MCF 10A (cell line): ENCODE data around the gene RHOA. TPM values are rescaled to one million over a fixed set of nuclear protein-coding genes. Genes with fewer than 3 reads are reported as not detected.
A peak's percentile ranks its signal among the peaks of the same experiment; 100 is the strongest.
"Not testable (repeated sequence)": the region's sequence is repeated elsewhere in the genome, so short reads cannot be mapped to it uniquely, and the experiment has no call there.

Experiments
- BruUV-seq: library from RNA; stranded (reverse); fragments of 400-500 nt; replicated peaks from 2 replicates; lab custom pipeline; 2021; lab: Mats Ljungman, UMichigan
- CTCF ChIA-PET: fragments of 300-600 bp; sonication (Branson Sonifier 250); formaldehyde crosslinking; extraction: SDS; loops from one replicate; lab custom pipeline; 2021; ENCODE audit warnings: antibody characterized with exemption, inconsistent platforms; lab: Yijun Ruan, JAX
- POLR2A ChIA-PET: fragments of 300-600, 350-650 bp; sonication (Branson Sonifier 250); formaldehyde crosslinking; extraction: SDS; loops from one replicate; lab custom pipeline; 2020; ENCODE audit warnings: antibody characterized with exemption, inconsistent platforms; lab: Yijun Ruan, JAX
- DNase-seq: peaks from one replicate; pipeline ENCODE4 v3.0.0-alpha.2; 2018; ENCODE audit not compliant: unreplicated experiment
- H3K27ac Mint-ChIP-seq: one replicate; pipeline ENCODE4 v1.8.0; 2022; ENCODE audit warnings: mild to moderate bottlenecking, low read depth, mixed read lengths; ENCODE audit not compliant: unreplicated experiment
- H3K27me3 Mint-ChIP-seq: one replicate; pipeline ENCODE4 v1.8.0; 2022; ENCODE audit warnings: mixed read lengths; ENCODE audit not compliant: insufficient read depth, unreplicated experiment
- H3K36me3 Mint-ChIP-seq: one replicate; pipeline ENCODE4 v1.8.0; 2022; ENCODE audit warnings: mild to moderate bottlenecking, moderate library complexity, mixed read lengths; ENCODE audit not compliant: insufficient read depth, unreplicated experiment
- H3K4me1 Mint-ChIP-seq: one replicate; pipeline ENCODE4 v1.8.0; 2022; ENCODE audit warnings: mixed read lengths; ENCODE audit not compliant: insufficient read depth, unreplicated experiment
- H3K4me3 Mint-ChIP-seq: one replicate; pipeline ENCODE4 v1.8.0; 2022; ENCODE audit warnings: mild to moderate bottlenecking, moderate library complexity, mixed read lengths; ENCODE audit not compliant: unreplicated experiment
- H3K9me3 Mint-ChIP-seq: one replicate; pipeline ENCODE4 v1.8.0; 2022; ENCODE audit warnings: mixed read lengths; ENCODE audit not compliant: unreplicated experiment
- intact Hi-C: fragments of 100-400 bp; cut with micrococcal nuclease; formaldehyde crosslinking; loops from 2 replicates; pipeline ENCODE4 v1.14.1; 2022
- total RNA-seq: library from RNA; stranded (reverse); gene quantifications from 2 replicates; pipeline ENCODE4 v1.2.3, GENCODE V29; 2022
- TF ChIP-seq, protein P1 (sequence below): fragments of 200-600 bp; IDR thresholded peaks from one replicate; pipeline ENCODE4 v1.8.0; 2022; ENCODE audit warnings: antibody characterized with exemption, mild to moderate bottlenecking; ENCODE audit not compliant: unreplicated experiment

Gene RHOA
- total RNA-seq, 1 experiment from 2014 or later, result 298 TPM

DNA sequence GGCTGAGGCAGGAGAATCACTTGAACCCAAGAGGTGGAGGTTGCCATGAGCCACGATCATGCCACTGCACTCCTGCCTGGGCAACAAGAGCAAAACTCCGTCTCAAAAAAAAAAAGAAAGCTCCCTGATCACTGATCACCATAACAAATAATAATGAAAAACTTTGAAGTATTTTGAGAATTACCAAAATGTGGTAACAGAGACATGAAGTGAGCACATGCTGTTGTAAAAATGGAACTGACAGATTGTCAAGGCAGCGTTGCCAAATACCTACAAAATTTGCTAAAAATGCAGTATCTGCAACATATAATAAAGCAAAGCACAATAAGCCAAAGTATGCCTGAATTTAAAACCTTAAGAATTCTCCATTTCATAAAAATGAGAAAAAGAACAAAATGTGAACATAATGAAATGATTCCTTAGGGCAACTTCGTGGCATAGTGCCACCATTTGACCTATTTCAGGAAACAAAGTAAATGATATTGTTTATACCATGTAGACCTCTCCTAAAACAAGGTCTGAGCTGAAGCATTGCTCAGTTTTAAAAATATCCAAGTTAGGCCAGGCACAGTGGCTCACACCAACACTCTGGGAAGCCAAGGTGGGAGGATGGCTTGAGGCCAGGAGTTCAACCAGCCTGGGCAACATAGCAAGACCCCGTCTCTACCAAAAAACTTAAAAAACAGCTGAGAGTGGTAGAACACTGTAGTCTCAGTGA lies 77.7 kb downstream of the RHOA start:
- no peak for DNase-seq
- Mint-ChIP-seq H3K27me3 (no peaks in the 10 kb centered on the region), H3K4me1 (peaks cover 1% of the 10 kb centered on the region), H3K9me3 (no peaks in the 10 kb centered on the region), H3K4me3 (no peak overlapping the region), H3K36me3 (peaks cover 72% of the 10 kb centered on the region), H3K27ac (no peak overlapping the region)
- ChIA-PET CTCF (interaction anchor here (2.0 kb wide), 1 partner anchor 115 kb away, joined by 5 read pairs; no protein-coding TSS in a partner anchor), POLR2A (no interaction called here)
- TF ChIP-seq, protein P1, sequence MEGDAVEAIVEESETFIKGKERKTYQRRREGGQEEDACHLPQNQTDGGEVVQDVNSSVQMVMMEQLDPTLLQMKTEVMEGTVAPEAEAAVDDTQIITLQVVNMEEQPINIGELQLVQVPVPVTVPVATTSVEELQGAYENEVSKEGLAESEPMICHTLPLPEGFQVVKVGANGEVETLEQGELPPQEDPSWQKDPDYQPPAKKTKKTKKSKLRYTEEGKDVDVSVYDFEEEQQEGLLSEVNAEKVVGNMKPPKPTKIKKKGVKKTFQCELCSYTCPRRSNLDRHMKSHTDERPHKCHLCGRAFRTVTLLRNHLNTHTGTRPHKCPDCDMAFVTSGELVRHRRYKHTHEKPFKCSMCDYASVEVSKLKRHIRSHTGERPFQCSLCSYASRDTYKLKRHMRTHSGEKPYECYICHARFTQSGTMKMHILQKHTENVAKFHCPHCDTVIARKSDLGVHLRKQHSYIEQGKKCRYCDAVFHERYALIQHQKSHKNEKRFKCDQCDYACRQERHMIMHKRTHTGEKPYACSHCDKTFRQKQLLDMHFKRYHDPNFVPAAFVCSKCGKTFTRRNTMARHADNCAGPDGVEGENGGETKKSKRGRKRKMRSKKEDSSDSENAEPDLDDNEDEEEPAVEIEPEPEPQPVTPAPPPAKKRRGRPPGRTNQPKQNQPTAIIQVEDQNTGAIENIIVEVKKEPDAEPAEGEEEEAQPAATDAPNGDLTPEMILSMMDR, result no peak
- intact Hi-C loops, result no loop called here
- no TSS peak for BruUV-seq

DNA sequence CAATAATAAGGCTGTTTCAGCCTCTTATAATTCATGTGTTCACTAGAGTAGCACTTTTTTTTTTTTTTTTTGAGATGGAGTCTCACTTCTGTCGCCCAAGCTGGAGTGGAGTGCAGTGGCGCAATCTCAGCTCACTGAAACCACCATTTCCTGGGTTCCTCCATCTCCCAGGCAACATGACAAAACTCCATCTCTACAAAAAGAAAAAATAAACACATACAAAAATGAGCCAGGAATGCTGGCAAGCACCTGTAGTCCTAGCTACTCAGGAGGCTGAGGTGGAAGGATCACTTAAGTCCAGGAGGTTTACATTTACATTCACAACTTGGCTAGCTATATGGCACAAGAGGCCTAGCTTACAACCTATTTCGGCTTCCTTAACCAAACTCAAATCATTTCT lies 78.7 kb downstream of the RHOA start:
- CTCF ChIA-PET, result interaction anchor here (0.5 kb wide), 1 partner anchor 115 kb away, joined by 3 read pairs; no protein-coding TSS in a partner anchor
- POLR2A ChIA-PET, result no interaction called here
- H3K4me1 Mint-ChIP-seq, result no peaks in the 10 kb centered on the region
- H3K4me3 Mint-ChIP-seq, result no peak overlapping the region
- TF ChIP-seq, protein P1, result no peak
- H3K27ac Mint-ChIP-seq, result no peak overlapping the region
- H3K9me3 Mint-ChIP-seq, result no peaks in the 10 kb centered on the region
- H3K36me3 Mint-ChIP-seq, result peaks cover 73% of the 10 kb centered on the region
- BruUV-seq, result no TSS peak
- no peaks in the 10 kb centered on the region for H3K27me3 Mint-ChIP-seq
- intact Hi-C loops, result no loop called here
- peak; percentile 50 for DNase-seq

DNA sequence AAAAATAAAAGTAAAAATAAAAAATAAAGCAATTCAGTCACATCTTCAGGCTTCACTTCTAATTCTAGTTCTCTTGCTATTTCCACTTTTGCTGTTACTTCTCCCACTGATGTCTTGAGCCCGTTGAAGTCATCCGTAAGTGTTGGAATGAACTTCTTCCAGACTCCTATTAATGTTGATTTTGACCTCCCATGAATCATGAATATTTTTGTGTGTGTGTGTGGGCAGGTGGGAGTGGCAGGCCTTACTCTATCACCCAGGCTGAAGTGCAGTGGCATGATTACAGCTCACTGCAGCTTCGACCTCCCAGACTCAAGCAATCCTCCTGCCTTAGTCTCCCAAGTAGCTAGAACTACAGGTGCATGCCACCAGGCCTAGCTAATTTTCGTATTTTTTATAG lies 82.6 kb downstream of the RHOA start:
- intact Hi-C loops, result no loop called here
- no TSS peak for BruUV-seq
- ChIA-PET POLR2A (interaction anchor here (0.5 to 1.2 kb wide), 3 partner anchors 28 to 236 kb away, joined by 3 to 4 read pairs (median 3); partner anchors contain the start of gene QRICH1), CTCF (interaction anchor here (0.7 to 0.8 kb wide), 2 partner anchors 8 to 19 kb away, joined by 3 read pairs; no protein-coding TSS in a partner anchor)
- H3K27ac Mint-ChIP-seq, result no peak overlapping the region
- H3K4me1 Mint-ChIP-seq, result no peaks in the 10 kb centered on the region
- no peak for DNase-seq
- peaks cover 88% of the 10 kb centered on the region for H3K36me3 Mint-ChIP-seq
- TF ChIP-seq, protein P1, result no peak
- no peak overlapping the region for H3K4me3 Mint-ChIP-seq
- no peaks in the 10 kb centered on the region for H3K27me3 Mint-ChIP-seq
- H3K9me3 Mint-ChIP-seq, result no peaks in the 10 kb centered on the region

DNA sequence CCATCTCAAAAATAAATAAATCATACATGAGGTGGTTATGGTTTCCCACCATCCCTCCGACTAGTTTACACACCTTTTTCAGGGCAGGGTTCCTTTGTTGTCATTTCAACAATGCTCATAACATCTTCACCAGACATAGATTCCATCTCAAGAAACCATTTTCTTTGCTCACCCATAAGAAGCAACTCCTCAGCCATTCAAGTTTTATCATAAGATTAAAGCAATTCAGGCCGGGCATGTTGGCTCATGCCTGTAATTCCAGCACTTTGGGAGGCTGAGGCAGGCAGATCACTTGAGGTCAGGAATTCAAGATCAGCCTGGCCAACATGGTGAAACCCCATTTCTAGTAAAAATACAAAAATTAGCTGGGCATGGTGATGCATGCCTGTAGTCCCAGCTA lies 83.4 kb downstream of the RHOA start:
- POLR2A ChIA-PET, result interaction anchor here (1.0 to 1.2 kb wide), 2 partner anchors 29 to 235 kb away, joined by 3 read pairs; partner anchors contain the start of gene QRICH1
- CTCF ChIA-PET, result interaction anchor here (0.7 to 0.8 kb wide), 2 partner anchors 9 to 18 kb away, joined by 3 read pairs; no protein-coding TSS in a partner anchor
- H3K4me3 Mint-ChIP-seq, H3K4me1 Mint-ChIP-seq, H3K27ac Mint-ChIP-seq, H3K27me3 Mint-ChIP-seq, intact Hi-C loops, DNase-seq, H3K9me3 Mint-ChIP-seq, BruUV-seq: not testable (repeated sequence)
- H3K36me3 Mint-ChIP-seq, result peaks cover 88% of the 10 kb centered on the region
